Psoas muscle (tissue), 8 donors: ENCODE data around the gene TRAPPC2. TPM values are rescaled to one million over a fixed set of nuclear protein-coding genes. Genes with fewer than 3 reads are reported as not detected.
A peak's percentile ranks its signal among the peaks of the same experiment; 100 is the strongest.

Experiments used
- ATAC-seq, 4 donors: fragments of 200-7000 bp; cut with Tn5 transposase; one replicate each; pipeline ENCODE4 v1.9.1; 2020; ENCODE audit warnings: moderate library complexity in 3 of 4, mild to moderate bottlenecking in 2 of 4
- DNase-seq, 2 donors: peaks; one replicate each; pipeline ENCODE4 v3.0.0-alpha.2; 2020
- H3K27ac ChIP-seq: fragments of 200-600 bp; one replicate; pipeline ENCODE4 v1.8.0; 2022
- H3K27me3 ChIP-seq, 3 donors: fragments of 200-600 bp in 1 of 3; one replicate each; pipeline versions ENCODE4 v1.6.1 to v1.8.0; 2013 to 2022; ENCODE audit warnings: low read length in 2 of 3, mild to moderate bottlenecking in 2 of 3, moderate library complexity in 1 of 3; ENCODE audit not compliant: insufficient read depth in 3 of 3
- H3K36me3 ChIP-seq, 2 donors: fragments of 200-600 bp in 1 of 2; one replicate each; pipeline versions ENCODE4 v1.6.1 to v1.8.0; 2013 to 2022; ENCODE audit warnings: low read depth in 1 of 2, mild to moderate bottlenecking in 1 of 2, moderate library complexity in 1 of 2; ENCODE audit not compliant: insufficient read depth in 1 of 2
- H3K4me1 ChIP-seq: fragments of 200-600 bp; one replicate; pipeline ENCODE4 v1.8.0; 2022
- H3K4me3 ChIP-seq: fragments of 200-600 bp; one replicate; pipeline ENCODE4 v1.8.0; 2022; ENCODE audit warnings: mild to moderate bottlenecking
- H3K9me3 ChIP-seq: fragments of 200-600 bp; one replicate; pipeline ENCODE4 v1.8.0; 2022
- WGBS, 3 donors: extraction: QIAGEN DNeasy Blood & Tissue Kit; methylation state at CpG; one replicate each; pipeline versions ENCODE4 v1.1.6 to v1.1.7; 2013; 5-methylcytosine and 5-hydroxymethylcytosine counted together
- intact Hi-C, 2 donors: fragments of 100-400 bp; cut with DNase I; formaldehyde crosslinking; loops; one replicate each; pipeline versions ENCODE4 v1.11.0 to v1.14.2; 2022
- polyA plus RNA-seq, 3 donors: library from polyadenylated mRNA; stranded (reverse); fragments of 200-250 nt; gene quantifications; one replicate each; pipeline ENCODE4 v1.2.3, GENCODE V29; 2013
- total RNA-seq, 4 donors: library from RNA; stranded (reverse); fragmentation: NEBNext Ultra II Directional in 2 of 4; extraction: Animal tissue kit (Norgen Biotek cat#: 25700) in 2 of 4; gene quantifications; one replicate each; pipeline versions ENCODE4 v1.2.1 to v1.2.4, GENCODE V29; 2021 to 2023
- TF ChIP-seq, protein P1 (sequence below): fragments of 200-600 bp; IDR thresholded peaks from one replicate; pipeline ENCODE4 v1.8.0; 2022; ENCODE audit warnings: antibody characterized with exemption
- donor health status: healthy with polysubstance abuse.
- donor health status: DM: no; HTN: no; CAD: no; lungs with moderate emphysema.
- donor health status: Bipolar disorder and iron deficiency.
- donor health status: healthy.
- donor health status: DM: yes; HTN: yes; CAD: no.
- donor health status: DM: no; HTN: no; CAD: no.
- donor health status: DM: no; HTN: no; CAD: no.
- donor health status: DM: yes; HTN: yes; CAD: no.

Gene TRAPPC2
- total and polyA plus RNA-seq, 7 donors, result 2.1 to 6.3 (median 4.0) TPM

GRCh38 chrX:13697976-13698375 lies 36.4 kb downstream of the TRAPPC2 start:
- DNase-seq (no peak), ATAC-seq (no peak)
- Histone ChIP-seq H3K4me1 (peaks cover 19% of the 10 kb centered on the region), H3K9me3 (no peaks in the 10 kb centered on the region), H3K36me3 (no peaks in the 10 kb centered on the region), H3K27ac (no peak overlapping the region), H3K4me3 (no peak overlapping the region), H3K27me3 (peaks cover 0 to 5% (median 0%) of the 10 kb centered on the region in 3 donors)
- TF ChIP-seq, protein P1, sequence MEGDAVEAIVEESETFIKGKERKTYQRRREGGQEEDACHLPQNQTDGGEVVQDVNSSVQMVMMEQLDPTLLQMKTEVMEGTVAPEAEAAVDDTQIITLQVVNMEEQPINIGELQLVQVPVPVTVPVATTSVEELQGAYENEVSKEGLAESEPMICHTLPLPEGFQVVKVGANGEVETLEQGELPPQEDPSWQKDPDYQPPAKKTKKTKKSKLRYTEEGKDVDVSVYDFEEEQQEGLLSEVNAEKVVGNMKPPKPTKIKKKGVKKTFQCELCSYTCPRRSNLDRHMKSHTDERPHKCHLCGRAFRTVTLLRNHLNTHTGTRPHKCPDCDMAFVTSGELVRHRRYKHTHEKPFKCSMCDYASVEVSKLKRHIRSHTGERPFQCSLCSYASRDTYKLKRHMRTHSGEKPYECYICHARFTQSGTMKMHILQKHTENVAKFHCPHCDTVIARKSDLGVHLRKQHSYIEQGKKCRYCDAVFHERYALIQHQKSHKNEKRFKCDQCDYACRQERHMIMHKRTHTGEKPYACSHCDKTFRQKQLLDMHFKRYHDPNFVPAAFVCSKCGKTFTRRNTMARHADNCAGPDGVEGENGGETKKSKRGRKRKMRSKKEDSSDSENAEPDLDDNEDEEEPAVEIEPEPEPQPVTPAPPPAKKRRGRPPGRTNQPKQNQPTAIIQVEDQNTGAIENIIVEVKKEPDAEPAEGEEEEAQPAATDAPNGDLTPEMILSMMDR, result no peak
- intact Hi-C loops, result no loop called here
- WGBS, 3 donors, result 81 to 86% (median 86%) methylated on average over 1 of the region's 1 CpG

DNA sequence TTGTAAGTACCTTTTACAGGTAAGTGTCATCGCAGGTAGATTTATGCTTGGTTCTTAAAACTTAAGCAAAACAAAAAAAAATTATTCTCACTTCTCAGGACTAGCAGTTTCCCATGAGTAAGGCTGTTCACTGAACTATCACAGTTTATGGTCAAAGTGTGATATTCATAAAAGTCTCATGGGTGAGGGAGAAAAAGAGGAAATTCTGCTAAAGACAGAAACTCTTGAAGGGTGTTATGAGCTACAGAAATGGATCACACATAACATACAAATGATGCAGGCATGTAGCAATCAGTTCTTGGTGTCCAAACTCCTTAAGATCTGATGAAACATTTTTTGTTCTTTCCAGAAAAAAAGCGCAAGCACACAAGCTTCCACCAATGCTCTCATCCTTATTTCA lies 37.0 kb downstream of the TRAPPC2 start:
- no peak for DNase-seq
- H3K4me1 ChIP-seq, result peaks cover 22% of the 10 kb centered on the region
- H3K27me3 ChIP-seq, result peaks cover 0 to 5% (median 0%) of the 10 kb centered on the region in 3 donors
- whole genome bisulfite sequencing, 3 donors, result 94 to 97% (median 97%) methylated on average over 2 of the region's 2 CpGs
- no peak overlapping the region for H3K4me3 ChIP-seq
- H3K27ac ChIP-seq, result no peak overlapping the region
- ATAC-seq, result no peak
- intact Hi-C loops, result no loop called here
- TF ChIP-seq, protein P1, result no peak
- no peaks in the 10 kb centered on the region for H3K9me3 ChIP-seq
- no peaks in the 10 kb centered on the region for H3K36me3 ChIP-seq

DNA sequence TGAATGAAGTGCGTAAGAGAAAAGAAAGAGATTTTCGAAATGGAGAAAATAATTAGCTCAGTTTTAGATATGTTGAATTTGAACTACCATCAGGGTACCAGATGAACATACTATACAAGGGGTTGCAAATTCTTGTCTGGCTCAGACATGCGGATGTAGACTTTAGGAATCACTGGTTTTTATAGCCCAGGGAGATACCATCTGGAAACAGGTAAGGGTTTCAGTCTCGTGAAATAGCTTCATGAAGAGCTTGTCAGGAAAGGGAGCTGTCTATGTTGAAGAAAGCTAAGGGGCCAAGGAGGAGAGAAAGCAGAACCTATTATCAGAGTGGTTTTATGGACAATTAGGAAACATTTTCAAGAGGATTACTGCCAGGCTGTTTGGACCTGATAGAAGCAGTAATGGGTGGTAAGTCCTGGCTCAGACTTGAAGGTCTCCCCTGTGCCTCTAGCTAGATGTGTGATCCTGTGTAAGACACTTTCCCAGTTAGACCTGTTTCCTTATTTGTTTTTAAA lies 38.8 kb downstream of the TRAPPC2 start:
- peaks cover 27% of the 10 kb centered on the region for H3K4me1 ChIP-seq
- DNase-seq (no peak), ATAC-seq (no peak)
- TF ChIP-seq, protein P1, result no peak
- no peaks in the 10 kb centered on the region for H3K9me3 ChIP-seq
- H3K4me3 ChIP-seq, result peak overlapping the region; percentile 28
- H3K27ac ChIP-seq, result no peak overlapping the region
- 79 to 86% (median 80%) methylated on average over 4 of the region's 4 CpGs for WGBS, 3 donors
- intact Hi-C loops, result no loop called here
- H3K36me3 ChIP-seq, result no peaks in the 10 kb centered on the region
- peaks cover 0 to 5% (median 0%) of the 10 kb centered on the region in 3 donors for H3K27me3 ChIP-seq

- intact Hi-C loops, result no loop called here
- WGBS, 3 donors, result 14 to 33% (median 25%) methylated on average over 8 of the region's 8 CpGs
- DNase-seq (no peak), ATAC-seq (peak; percentile 44 to 73 (median 54))
- Histone ChIP-seq H3K27ac (peak overlapping the region; percentile 53), H3K9me3 (no peaks in the 10 kb centered on the region), H3K36me3 (no peaks in the 10 kb centered on the region), H3K4me1 (peaks cover 27% of the 10 kb centered on the region), H3K4me3 (peak overlapping the region; percentile 28), H3K27me3 (peaks cover 0 to 10% (median 0%) of the 10 kb centered on the region in 3 donors)
- TF ChIP-seq, protein P1, result no peak
Measured at GRCh38 chrX:13694983-13695382, 39.4 kb downstream of the TRAPPC2 start.

DNA sequence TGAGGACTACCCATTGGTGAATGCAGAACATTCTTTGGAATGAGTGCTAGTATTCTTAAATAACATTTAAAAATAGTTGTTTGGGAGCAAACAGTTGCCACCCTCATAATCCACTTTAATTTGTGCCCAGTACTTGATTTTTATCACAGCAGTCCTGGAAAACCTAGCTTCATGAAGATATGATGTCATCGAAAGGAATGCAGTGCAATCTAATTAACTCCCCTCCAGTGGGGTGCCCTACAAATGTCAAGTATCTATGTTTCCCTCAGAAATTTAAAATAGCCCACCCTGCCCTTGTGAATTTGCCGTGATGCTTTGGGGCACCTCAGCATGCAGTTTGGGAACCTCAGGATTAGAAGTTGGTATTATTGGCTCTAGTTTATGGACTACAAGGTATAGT lies 40.1 kb downstream of the TRAPPC2 start:
- no peaks in the 10 kb centered on the region for H3K36me3 ChIP-seq
- DNase-seq (no peak), ATAC-seq (no peak)
- H3K27me3 ChIP-seq, result peaks cover 0 to 10% (median 0%) of the 10 kb centered on the region in 3 donors
- no peaks in the 10 kb centered on the region for H3K9me3 ChIP-seq
- intact Hi-C loops, result no loop called here
- peak overlapping the region; percentile 53 for H3K27ac ChIP-seq
- TF ChIP-seq, protein P1, result no peak
- H3K4me3 ChIP-seq, result peak overlapping the region; percentile 28
- 53 to 57% (median 54%) methylated on average over 2 of the region's 2 CpGs for WGBS, 3 donors
- H3K4me1 ChIP-seq, result peaks cover 27% of the 10 kb centered on the region
